DMS79 (cell line): Measurements from ENCODE around the gene OR1E1.
"Not testable (repeated sequence)": the region's sequence is repeated elsewhere in the genome, so short reads cannot be mapped to it uniquely, and the experiment has no call there.

Experiments used
- DNase-seq: peaks from one replicate; lab custom pipeline; 2025; lab: John Stamatoyannopoulos, UW

Gene OR1E1

GRCh38 chr17:3398310-3398709 is at the start of gene OR1E1:
Gene OR1E1 (minus strand): TSS chr17:3398410. CDS start chr17:3398410, 0 bp downstream.
- no peak for DNase-seq

DNA sequence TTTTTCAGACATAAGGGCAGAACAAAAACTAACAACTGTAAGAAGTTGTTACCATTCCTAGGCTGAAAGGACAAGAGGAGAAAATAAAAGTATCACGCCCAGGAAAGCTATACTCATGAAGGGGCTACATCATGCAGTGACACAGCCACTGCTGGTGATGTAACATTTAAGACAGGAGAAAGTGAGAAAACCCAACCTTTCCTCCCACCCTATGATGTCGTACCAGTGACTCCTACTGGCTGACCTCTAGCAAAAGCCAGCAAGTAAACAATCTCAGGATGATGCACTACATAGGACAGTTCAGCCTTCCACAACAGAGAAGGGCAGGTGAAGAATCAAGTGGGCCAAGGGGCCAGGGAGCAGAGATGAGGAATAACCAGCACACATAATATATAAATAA is 49.4 kb upstream of the OR1E1 start:
- DNase-seq, result no peak

DNA sequence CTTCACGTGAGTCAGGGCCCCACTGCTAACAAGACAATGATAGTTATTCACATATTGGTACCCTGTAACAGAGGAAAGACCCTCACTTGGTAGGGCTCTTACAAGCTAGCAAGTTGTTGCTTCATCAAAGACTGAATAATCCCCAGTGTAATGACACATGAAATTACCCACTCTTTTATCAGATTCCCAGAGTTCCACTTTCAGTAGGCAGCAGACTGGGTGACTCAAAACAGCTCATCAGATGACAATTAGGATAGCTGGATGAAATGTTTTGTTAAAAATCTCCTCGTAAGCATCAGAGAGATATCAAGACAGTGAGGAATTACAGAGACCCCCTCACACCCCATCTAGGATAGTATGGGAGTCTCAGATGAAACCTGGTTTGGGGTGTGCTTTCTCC is 42.2 kb upstream of the OR1E1 start:
- no peak for DNase-seq

- DNase-seq, result no peak
Observed at GRCh38 chr17:3438368-3438767, 40.2 kb upstream of the OR1E1 start.

GRCh38 chr17:3433741-3434140 is 35.5 kb upstream of the OR1E1 start, which contains the start of gene OR1E2:
Gene OR1E2 (minus strand): TSS chr17:3433841. CDS start chr17:3433841, 0 bp downstream.
- no peak for DNase-seq

- not testable (repeated sequence) for DNase-seq
Observed at GRCh38 chr17:3433215-3433614, 35.0 kb upstream of the OR1E1 start.

DNA sequence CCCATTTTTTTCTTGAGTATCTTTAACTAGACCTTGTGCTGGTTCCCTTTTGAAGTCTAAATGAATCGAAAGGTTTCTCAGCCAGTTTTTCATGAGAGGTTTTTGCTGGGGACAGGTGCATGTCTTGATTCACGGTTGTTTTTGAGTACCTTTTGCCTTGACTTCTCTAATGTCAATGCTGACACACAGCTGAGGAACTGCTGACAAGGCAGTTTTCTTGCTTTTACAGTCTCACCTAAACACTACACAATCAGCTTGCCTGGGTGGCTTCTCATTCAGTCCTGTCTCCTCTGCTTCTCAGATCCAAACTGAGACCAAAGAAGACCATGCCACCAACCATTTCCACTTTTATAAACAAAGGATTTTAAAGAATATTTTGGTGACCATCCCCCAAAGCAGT is 20.0 kb upstream of the OR1E1 start:
- no peak for DNase-seq

- DNase-seq, result no peak
Observed at GRCh38 chr17:3415610-3416009, 17.4 kb upstream of the OR1E1 start.

GRCh38 chr17:3412216-3412615 is 14.0 kb upstream of the OR1E1 start:
- not testable (repeated sequence) for DNase-seq

DNA sequence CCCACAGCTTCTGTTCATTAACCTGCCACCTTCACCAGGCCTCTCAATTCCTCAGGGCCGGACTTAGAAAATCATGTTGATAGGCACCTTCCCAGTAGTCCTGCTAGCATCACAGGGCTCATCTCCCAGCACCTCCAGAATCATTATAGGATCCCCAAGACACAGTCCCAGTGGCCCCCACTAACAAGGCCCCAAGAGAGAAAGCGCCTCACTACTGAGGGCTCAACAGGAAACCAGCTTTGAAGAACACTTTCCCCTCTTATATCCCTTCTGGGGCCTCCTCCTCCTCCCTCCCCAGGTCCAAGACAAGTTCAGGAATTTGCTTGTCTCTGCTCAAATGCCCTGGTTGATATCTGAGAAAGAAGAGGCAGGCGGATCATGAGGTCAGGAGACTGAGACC is 12.9 kb upstream of the OR1E1 start, which contains the start of gene OR3A3:
OR3A3 (plus strand) TSS at position 301 of the 400 bp plus-strand sequence.
- DNase-seq, result no peak

GRCh38 chr17:3403856-3404255 is 5.6 kb upstream of the OR1E1 start:
- DNase-seq, result not testable (repeated sequence)

DNA sequence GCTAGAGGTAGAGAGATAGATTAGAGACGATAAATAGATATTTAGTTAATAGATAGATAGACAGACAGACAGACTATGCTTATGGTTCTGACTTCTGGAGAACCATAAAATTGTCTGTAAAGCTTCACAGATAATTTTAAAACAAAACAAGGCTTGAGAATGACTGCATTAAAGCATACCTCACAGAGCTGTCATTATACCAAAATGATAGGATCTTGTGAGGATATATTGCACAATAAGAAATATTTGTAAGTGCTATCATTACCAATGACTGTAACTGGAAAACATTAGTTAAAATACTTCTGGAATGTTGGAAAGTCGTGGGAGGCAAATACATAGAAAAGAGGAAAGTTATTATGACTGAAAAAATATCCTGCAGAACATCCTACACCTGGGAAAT is 3.6 kb upstream of the OR1E1 start:
- DNase-seq, result no peak

GRCh38 chr17:3400055-3400454 is 1.8 kb upstream of the OR1E1 start:
- DNase-seq, result no peak

- DNase-seq, result not testable (repeated sequence)
Observed at GRCh38 chr17:3397801-3398200, 409 bp downstream of the OR1E1 start.

DNA sequence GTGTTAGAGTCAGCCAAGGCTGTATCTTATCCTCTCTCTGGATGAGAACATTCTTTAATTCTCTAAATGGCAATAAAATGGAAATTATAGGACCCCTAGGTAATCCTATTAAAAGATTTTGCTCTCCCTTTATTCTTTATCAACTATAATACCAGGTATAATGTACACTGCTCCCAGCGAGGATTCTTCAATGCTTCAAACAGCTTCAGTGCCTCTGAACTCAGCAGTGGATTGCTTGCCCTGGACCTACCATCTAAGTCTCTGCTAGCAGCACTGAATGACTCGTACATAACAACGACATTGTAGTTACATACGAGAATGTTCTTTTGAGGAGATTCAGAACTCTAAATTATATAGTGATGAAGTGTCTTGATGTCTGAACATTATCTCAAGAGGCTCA is 8.4 kb downstream of the OR1E1 start:
- DNase-seq, result no peak

DNA sequence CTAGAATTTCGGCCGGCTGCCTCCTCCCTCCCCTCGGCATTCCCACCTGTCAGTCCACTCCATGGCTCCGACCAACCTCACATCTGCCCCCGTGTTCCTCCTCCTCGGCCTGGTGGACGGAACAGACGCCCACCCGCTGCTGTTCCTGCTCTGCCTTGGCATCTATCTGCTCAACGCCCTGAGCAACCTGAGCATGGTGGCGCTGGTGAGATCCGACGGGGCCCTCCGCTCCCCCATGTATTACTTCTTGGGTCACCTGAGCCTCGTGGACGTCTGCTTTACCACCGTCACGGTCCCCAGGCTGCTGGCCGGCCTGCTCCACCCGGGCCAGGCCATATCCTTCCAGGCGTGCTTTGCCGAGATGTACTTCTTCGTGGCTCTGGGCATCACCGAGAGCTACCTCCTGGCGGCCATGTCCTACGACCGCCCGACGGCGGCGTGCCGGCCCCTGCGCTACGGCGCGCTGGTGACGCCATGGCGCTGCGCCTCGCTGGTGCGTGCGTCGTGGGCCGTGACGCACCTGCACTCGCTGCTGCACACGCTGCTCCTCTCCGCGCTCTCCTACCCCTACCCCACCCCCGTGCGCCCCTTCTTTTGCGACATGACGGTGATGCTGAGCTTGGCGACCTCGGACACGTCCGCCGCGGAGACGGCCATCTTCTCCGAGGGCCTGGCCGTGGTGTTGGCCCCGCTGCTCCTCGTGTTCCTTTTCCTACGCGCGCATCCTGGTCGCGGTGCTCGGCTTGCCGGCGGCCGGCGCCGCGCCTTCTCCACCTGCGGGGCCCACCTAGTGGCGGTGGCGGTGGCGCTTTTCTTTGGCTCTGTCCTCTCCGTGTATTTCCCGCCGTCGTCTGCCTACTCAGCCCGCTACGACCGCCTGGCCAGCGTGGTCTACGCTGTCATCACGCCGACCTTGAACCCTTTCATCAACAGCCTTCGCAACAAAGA is 12.1 kb downstream of the OR1E1 start, which contains the start of gene OR3A2:
OR3A2 (minus strand) TSS at position 440 of the 948 bp plus-strand sequence.
- no peak for DNase-seq

GRCh38 chr17:3381957-3382356 is 16.3 kb downstream of the OR1E1 start:
- DNase-seq, result no peak

GRCh38 chr17:3378321-3378720 is 19.9 kb downstream of the OR1E1 start:
- DNase-seq, result no peak

DNA sequence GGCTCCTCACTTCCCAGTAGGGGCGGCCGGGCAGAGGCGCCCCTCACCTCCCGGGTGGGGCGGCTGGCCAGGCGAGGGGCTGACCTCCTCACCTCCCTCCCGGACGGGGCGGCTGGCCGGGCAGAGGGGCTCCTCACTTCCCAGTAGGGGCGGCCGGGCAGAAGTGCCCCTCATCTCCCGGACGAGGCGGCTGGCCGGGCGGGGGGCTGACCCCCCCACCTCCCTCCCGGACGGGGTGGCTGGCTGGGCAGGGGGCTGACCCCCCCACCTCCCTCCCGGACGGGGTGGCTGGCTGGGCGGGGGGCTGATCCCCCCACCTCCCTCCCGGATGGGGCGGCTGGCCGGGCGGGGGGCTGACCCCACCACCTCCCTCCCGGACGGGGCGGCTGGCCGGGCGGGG is 27.0 kb downstream of the OR1E1 start:
- not testable (repeated sequence) for DNase-seq
